HL-60 (cell line): Measurements from ENCODE around the gene SMARCC2.

Source experiments
- GABPA ChIP-seq: IDR thresholded peaks from 2 replicates; pipeline ENCODE4 v1.6.1; 2012; ENCODE audit warnings: low read depth
- POLR2AphosphoS5 ChIP-seq: IDR thresholded peaks from 2 replicates; pipeline ENCODE4 v1.6.1; 2012; ENCODE audit warnings: low read depth
- SPI1 ChIP-seq: IDR thresholded peaks from 2 replicates; pipeline ENCODE4 v1.6.1; 2012; ENCODE audit warnings: low read depth, mild to moderate bottlenecking, borderline replicate concordance
- TF ChIP-seq, protein P1 (sequence below): IDR thresholded peaks from one replicate; pipeline ENCODE4 v1.5.1; 2011; ENCODE audit warnings: low read length, control low read depth, inconsistent platforms; ENCODE audit not compliant: insufficient read depth
- TF ChIP-seq, protein P2 (sequence below): IDR thresholded peaks from 2 replicates; pipeline ENCODE4 v1.6.1; 2012; ENCODE audit warnings: low read depth; ENCODE audit not compliant: insufficient replicate concordance

- TF ChIP-seq, protein P1, sequence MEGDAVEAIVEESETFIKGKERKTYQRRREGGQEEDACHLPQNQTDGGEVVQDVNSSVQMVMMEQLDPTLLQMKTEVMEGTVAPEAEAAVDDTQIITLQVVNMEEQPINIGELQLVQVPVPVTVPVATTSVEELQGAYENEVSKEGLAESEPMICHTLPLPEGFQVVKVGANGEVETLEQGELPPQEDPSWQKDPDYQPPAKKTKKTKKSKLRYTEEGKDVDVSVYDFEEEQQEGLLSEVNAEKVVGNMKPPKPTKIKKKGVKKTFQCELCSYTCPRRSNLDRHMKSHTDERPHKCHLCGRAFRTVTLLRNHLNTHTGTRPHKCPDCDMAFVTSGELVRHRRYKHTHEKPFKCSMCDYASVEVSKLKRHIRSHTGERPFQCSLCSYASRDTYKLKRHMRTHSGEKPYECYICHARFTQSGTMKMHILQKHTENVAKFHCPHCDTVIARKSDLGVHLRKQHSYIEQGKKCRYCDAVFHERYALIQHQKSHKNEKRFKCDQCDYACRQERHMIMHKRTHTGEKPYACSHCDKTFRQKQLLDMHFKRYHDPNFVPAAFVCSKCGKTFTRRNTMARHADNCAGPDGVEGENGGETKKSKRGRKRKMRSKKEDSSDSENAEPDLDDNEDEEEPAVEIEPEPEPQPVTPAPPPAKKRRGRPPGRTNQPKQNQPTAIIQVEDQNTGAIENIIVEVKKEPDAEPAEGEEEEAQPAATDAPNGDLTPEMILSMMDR: no peak
- TF ChIP-seq POLR2AphosphoS5 (peak; percentile 71; the same call in 1 of the 2 replicates), GABPA (no peak), SPI1 (no peak; the same call in 1 of the 2 replicates)
- TF ChIP-seq, protein P2, sequence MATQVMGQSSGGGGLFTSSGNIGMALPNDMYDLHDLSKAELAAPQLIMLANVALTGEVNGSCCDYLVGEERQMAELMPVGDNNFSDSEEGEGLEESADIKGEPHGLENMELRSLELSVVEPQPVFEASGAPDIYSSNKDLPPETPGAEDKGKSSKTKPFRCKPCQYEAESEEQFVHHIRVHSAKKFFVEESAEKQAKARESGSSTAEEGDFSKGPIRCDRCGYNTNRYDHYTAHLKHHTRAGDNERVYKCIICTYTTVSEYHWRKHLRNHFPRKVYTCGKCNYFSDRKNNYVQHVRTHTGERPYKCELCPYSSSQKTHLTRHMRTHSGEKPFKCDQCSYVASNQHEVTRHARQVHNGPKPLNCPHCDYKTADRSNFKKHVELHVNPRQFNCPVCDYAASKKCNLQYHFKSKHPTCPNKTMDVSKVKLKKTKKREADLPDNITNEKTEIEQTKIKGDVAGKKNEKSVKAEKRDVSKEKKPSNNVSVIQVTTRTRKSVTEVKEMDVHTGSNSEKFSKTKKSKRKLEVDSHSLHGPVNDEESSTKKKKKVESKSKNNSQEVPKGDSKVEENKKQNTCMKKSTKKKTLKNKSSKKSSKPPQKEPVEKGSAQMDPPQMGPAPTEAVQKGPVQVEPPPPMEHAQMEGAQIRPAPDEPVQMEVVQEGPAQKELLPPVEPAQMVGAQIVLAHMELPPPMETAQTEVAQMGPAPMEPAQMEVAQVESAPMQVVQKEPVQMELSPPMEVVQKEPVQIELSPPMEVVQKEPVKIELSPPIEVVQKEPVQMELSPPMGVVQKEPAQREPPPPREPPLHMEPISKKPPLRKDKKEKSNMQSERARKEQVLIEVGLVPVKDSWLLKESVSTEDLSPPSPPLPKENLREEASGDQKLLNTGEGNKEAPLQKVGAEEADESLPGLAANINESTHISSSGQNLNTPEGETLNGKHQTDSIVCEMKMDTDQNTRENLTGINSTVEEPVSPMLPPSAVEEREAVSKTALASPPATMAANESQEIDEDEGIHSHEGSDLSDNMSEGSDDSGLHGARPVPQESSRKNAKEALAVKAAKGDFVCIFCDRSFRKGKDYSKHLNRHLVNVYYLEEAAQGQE: no peak
Observed at GRCh38 chr12:56127888-56128669, 61.2 kb downstream of the SMARCC2 start, which contains the start of gene ESYT1.
